Aorta (tissue), 5 donors: ENCODE data around the gene EPX. TPM values are rescaled to one million over a fixed set of nuclear protein-coding genes. Genes with fewer than 3 reads are reported as not detected.

Experiments used
- ATAC-seq: fragments of 200-7000 bp; cut with Tn5 transposase; one replicate; pipeline ENCODE4 v1.9.1; 2022; ENCODE audit warnings: moderate library complexity; ENCODE audit not compliant: low FRiP score
- DNase-seq, 2 donors: peaks; one replicate each; pipeline ENCODE4 v3.0.0-alpha.2; 2020
- H3K27ac ChIP-seq, 2 donors: one replicate each; pipeline ENCODE4 v1.5.1; 2013; ENCODE audit warnings: low read length in 2 of 2, mild to moderate bottlenecking in 2 of 2, moderate library complexity in 2 of 2, control low read depth in 1 of 2, inconsistent platforms in 1 of 2, low read depth in 1 of 2
- H3K27me3 ChIP-seq, 2 donors: one replicate each; pipeline ENCODE4 v1.6.1; 2013; ENCODE audit warnings: control low read depth in 1 of 2, low read length in 1 of 2, mild to moderate bottlenecking in 1 of 2, moderate library complexity in 1 of 2; ENCODE audit not compliant: insufficient read depth in 2 of 2, control insufficient read depth in 1 of 2
- H3K36me3 ChIP-seq, 2 donors: one replicate each; pipeline ENCODE4 v1.6.1; 2013; ENCODE audit warnings: control low read depth in 1 of 2, low read length in 1 of 2, mild to moderate bottlenecking in 1 of 2; ENCODE audit not compliant: insufficient read depth in 2 of 2, control insufficient read depth in 1 of 2
- H3K4me1 ChIP-seq, 2 donors: one replicate each; pipeline ENCODE4 v1.6.1; 2013; ENCODE audit warnings: low read length in 2 of 2, control low read depth in 1 of 2, mild to moderate bottlenecking in 1 of 2, moderate library complexity in 1 of 2; ENCODE audit not compliant: insufficient read depth in 2 of 2, control insufficient read depth in 1 of 2
- H3K4me3 ChIP-seq, 2 donors: one replicate each; pipeline ENCODE4 v1.5.1; 2013; ENCODE audit warnings: low read length in 2 of 2, control low read depth in 1 of 2, mild to moderate bottlenecking in 1 of 2
- H3K9me3 ChIP-seq: one replicate; pipeline ENCODE4 v1.6.1; 2013; ENCODE audit warnings: mild to moderate bottlenecking, low read length; ENCODE audit not compliant: control insufficient read depth
- WGBS, 2 donors: extraction: QIAGEN DNeasy Blood & Tissue Kit; methylation state at CpG; one replicate each; pipeline ENCODE4 v1.1.7; 2013; 5-methylcytosine and 5-hydroxymethylcytosine counted together
- intact Hi-C, 2 donors: fragments of 100-400 bp; cut with DNase I; formaldehyde crosslinking; loops; one replicate each; pipeline versions ENCODE4 v1.14.2 to v1.15.0; 2022
- polyA plus RNA-seq, 2 donors: library from polyadenylated mRNA; stranded (reverse); fragments of 200-250 nt; gene quantifications; one replicate each; pipeline ENCODE4 v1.2.3, GENCODE V29; 2013
- total RNA-seq, 2 donors: library from RNA; stranded (reverse); fragmentation: NEBNext Ultra II Directional; extraction: Animal tissue kit (Norgen Biotek cat#: 25700); gene quantifications; one replicate each; pipeline ENCODE4 v1.2.1, GENCODE V29; 2021
- donor health status: healthy with polysubstance abuse.
- donor health status: Bipolar disorder and iron deficiency.
- donor health status: DM: no; HTN: no; CAD: no.
- donor health status: DM: no; HTN: no; CAD: no.
- donor health status: DM: yes; HTN: yes; CAD: no.

The EPX gene
- total and polyA plus RNA-seq, 4 donors: not detected

GRCh38 chr17:58176200-58176599, 16.3 kb upstream of the EPX start:
- Histone ChIP-seq H3K27me3 (no peaks in the 10 kb centered on the region), H3K27ac (no peak overlapping the region), H3K9me3 (no peaks in the 10 kb centered on the region), H3K4me3 (no peak overlapping the region), H3K36me3 (no peaks in the 10 kb centered on the region), H3K4me1 (no peaks in the 10 kb centered on the region)
- ATAC-seq: no peak
- DNase-seq: no peak
- 39% methylated on average over 7 of the region's 7 CpGs for WGBS, 2 donors
- intact Hi-C loops: no loop called here

GRCh38 chr17:58181796-58182195, 10.7 kb upstream of the EPX start:
- H3K27ac ChIP-seq: no peak overlapping the region
- H3K9me3 ChIP-seq: no peaks in the 10 kb centered on the region
- no peaks in the 10 kb centered on the region for H3K27me3 ChIP-seq
- H3K4me1 ChIP-seq: no peaks in the 10 kb centered on the region
- DNase-seq: no peak
- WGBS, 2 donors: 77 to 79% methylated on average over 4 of the region's 4 CpGs
- intact Hi-C loops: no loop called here
- H3K4me3 ChIP-seq: no peak overlapping the region
- H3K36me3 ChIP-seq: no peaks in the 10 kb centered on the region
- no peak for ATAC-seq

- ATAC-seq: no peak
- intact Hi-C loops: no loop called here
- Histone ChIP-seq H3K27ac (no peak overlapping the region), H3K27me3 (no peaks in the 10 kb centered on the region), H3K4me3 (no peak overlapping the region), H3K4me1 (no peaks in the 10 kb centered on the region), H3K36me3 (no peaks in the 10 kb centered on the region), H3K9me3 (no peaks in the 10 kb centered on the region)
- no peak for DNase-seq
- WGBS, 2 donors: 83 to 90% methylated on average over 4 of the region's 4 CpGs
Observed at GRCh38 chr17:58183514-58183913, 9.0 kb upstream of the EPX start.

- no peak for ATAC-seq
- WGBS, 2 donors: 51 to 52% methylated on average over 10 of the region's 10 CpGs
- Histone ChIP-seq H3K27ac (no peak overlapping the region), H3K27me3 (no peaks in the 10 kb centered on the region), H3K4me1 (no peaks in the 10 kb centered on the region), H3K9me3 (no peaks in the 10 kb centered on the region), H3K4me3 (no peak overlapping the region), H3K36me3 (no peaks in the 10 kb centered on the region)
- DNase-seq: no peak
- intact Hi-C loops: no loop called here
Observed at GRCh38 chr17:58184308-58184985, 8.1 kb upstream of the EPX start.

GRCh38 chr17:58184986-58185761, 7.4 kb upstream of the EPX start:
- Histone ChIP-seq H3K4me1 (no peaks in the 10 kb centered on the region), H3K27me3 (no peaks in the 10 kb centered on the region), H3K9me3 (no peaks in the 10 kb centered on the region), H3K27ac (no peak overlapping the region), H3K4me3 (no peak overlapping the region), H3K36me3 (no peaks in the 10 kb centered on the region)
- intact Hi-C loops: no loop called here
- DNase-seq (no peak), ATAC-seq (no peak)
- WGBS, 2 donors: 72 to 74% methylated on average over 8 of the region's 8 CpGs

GRCh38 chr17:58186591-58186990, 5.9 kb upstream of the EPX start:
- Histone ChIP-seq H3K9me3 (no peaks in the 10 kb centered on the region), H3K27me3 (no peaks in the 10 kb centered on the region), H3K4me3 (no peak overlapping the region), H3K4me1 (no peaks in the 10 kb centered on the region), H3K27ac (no peak overlapping the region), H3K36me3 (no peaks in the 10 kb centered on the region)
- intact Hi-C loops: no loop called here
- DNase-seq (no peak), ATAC-seq (no peak)
- 81 to 85% methylated on average over 4 of the region's 4 CpGs for WGBS, 2 donors

- no peak overlapping the region for H3K4me3 ChIP-seq
- 79 to 80% methylated on average over 6 of the region's 6 CpGs for WGBS, 2 donors
Observed at GRCh38 chr17:58187063-58187462, 5.5 kb upstream of the EPX start.

GRCh38 chr17:58187675-58188074, 4.9 kb upstream of the EPX start:
- WGBS, 2 donors: 42 to 50% methylated on average over 7 of the region's 7 CpGs
- Histone ChIP-seq H3K4me3 (no peak overlapping the region), H3K4me1 (no peaks in the 10 kb centered on the region), H3K27ac (no peak overlapping the region), H3K27me3 (no peaks in the 10 kb centered on the region), H3K36me3 (no peaks in the 10 kb centered on the region), H3K9me3 (no peaks in the 10 kb centered on the region)
- ATAC-seq: no peak
- DNase-seq: no peak
- intact Hi-C loops: no loop called here

More at GRCh38 chr17:58187063-58187462, 5.5 kb upstream of the EPX start:
- no peak overlapping the region for H3K27ac ChIP-seq
- H3K27me3 ChIP-seq: no peaks in the 10 kb centered on the region
- intact Hi-C loops: no loop called here
- no peaks in the 10 kb centered on the region for H3K4me1 ChIP-seq
- no peaks in the 10 kb centered on the region for H3K9me3 ChIP-seq
- H3K36me3 ChIP-seq: no peaks in the 10 kb centered on the region
- ATAC-seq (no peak), DNase-seq (no peak)
